Adipose tissue (tissue), 3 donors: ENCODE results near the gene TNN. TPM values are rescaled to one million over a fixed set of nuclear protein-coding genes. Genes with fewer than 3 reads are reported as not detected.

Experiments used
- H3K27ac ChIP-seq: one replicate; pipeline ENCODE4 v1.5.1; 2013; ENCODE audit warnings: low read depth, low read length
- WGBS, 3 donors: extraction: QIAGEN DNeasy Blood & Tissue Kit; methylation state at CpG; one replicate each; pipeline ENCODE4 v1.1.7; 2013; 5-methylcytosine and 5-hydroxymethylcytosine counted together
- polyA plus RNA-seq, 3 donors: library from polyadenylated mRNA; stranded (reverse); fragments of 200-250 nt; gene quantifications; one replicate each; pipeline ENCODE4 v1.2.3, GENCODE V29; 2013
- donor health status: healthy with polysubstance abuse.
- donor health status: Bipolar disorder and iron deficiency.
- donor health status: healthy.

Gene TNN
- polyA plus RNA-seq, 3 donors: 0.10 to 0.67 (median 0.62) TPM

DNA sequence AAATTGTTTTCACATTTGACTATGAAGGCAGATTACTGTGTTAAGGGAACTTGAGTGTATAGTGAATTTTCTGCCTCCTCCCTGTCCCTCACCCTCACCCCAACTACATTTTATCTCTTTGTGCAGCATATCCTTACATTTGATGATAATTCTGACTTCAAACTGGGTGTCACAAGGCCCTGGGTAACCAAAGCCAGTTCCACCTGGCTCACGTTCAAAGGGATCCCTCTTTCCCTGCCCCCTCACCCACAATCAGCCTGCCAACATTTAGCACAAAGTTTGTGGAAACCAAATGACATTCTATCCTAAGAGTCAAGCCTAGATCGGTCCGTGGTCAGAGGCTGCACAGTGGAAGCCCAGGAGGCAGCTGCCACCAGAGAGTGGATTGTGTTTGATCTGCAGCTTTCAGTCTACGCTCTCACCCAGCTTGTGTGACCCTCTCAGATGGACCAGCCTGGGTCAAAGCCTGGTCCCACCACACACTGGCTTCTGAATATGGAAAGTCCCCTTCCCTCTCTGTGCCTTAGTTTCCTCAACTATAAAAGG lies 114.6 kb downstream of the TNN start:
- 79 to 86% (median 79%) methylated on average over 4 of the region's 4 CpGs for WGBS, 3 donors
- H3K27ac ChIP-seq: no peak overlapping the region

- WGBS, 3 donors: 92 to 99% (median 94%) methylated on average over 5 of the region's 5 CpGs
- no peak overlapping the region for H3K27ac ChIP-seq
These were observed 116.0 kb downstream of the TNN start for GRCh38 chr1:175183586-175183985.

DNA sequence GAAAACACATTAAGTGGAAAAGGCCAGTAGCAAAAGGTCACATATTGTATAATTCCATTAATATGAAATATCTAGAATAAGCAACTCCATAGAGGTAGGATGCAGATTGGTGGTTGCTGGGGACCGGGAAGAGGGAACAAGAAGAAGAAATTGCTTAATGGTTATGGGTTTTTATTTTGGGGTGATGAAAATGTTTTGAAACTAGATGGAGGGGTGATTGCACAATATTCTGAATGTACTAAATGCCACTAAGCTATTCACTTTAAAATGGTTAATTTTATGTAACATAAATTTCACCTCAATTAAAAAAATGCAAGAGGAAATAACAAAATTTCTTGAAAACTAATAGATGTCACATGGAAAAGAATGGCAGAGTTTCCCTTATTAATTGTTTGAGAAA lies 118.3 kb downstream of the TNN start:
- 56 to 96% (median 56%) methylated on average over 1 of the region's 1 CpG for WGBS, 3 donors
- H3K27ac ChIP-seq: no peak overlapping the region

DNA sequence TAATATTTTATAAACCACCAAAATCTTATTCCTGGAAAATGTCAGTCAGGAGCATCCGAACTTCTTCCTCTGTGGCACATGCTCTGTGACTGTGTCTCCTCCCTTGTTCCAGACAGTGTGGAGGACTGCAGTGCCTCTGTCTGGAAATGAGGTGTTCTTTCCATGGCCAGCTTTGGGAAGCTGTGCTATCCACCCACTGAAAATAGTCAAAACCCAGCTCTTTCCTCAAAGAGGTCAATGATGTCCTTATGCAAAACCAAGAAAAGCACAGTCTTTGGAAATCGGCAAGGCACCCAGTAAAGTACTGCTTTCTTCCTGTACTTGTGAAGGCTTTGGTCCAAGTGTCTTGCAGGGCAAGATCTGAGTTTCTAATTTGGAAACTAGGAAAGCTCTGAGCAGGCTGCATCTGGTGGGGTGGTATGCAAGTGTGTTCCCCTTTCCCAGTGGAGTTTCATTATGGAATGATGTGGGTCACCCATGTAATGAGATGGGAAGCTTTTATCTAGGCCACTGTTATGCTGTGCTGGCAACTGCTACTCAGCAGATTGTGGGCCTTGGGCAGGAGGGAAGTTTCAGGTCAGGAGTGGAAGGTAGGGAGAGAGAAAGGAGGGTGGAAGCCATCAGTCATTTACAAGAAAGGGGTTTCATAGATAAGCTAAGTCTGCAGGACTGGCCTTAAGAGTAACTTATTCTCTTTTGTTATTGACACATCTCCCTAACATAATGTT lies 119.0 kb downstream of the TNN start:
- H3K27ac ChIP-seq: no peak overlapping the region
- WGBS, 3 donors: 59 to 93% (median 65%) methylated on average over 2 of the region's 2 CpGs

GRCh38 chr1:175188936-175189335 lies 121.3 kb downstream of the TNN start:
- H3K27ac ChIP-seq: no peak overlapping the region
- 21 to 67% (median 24%) methylated on average over 2 of the region's 2 CpGs for WGBS, 3 donors

DNA sequence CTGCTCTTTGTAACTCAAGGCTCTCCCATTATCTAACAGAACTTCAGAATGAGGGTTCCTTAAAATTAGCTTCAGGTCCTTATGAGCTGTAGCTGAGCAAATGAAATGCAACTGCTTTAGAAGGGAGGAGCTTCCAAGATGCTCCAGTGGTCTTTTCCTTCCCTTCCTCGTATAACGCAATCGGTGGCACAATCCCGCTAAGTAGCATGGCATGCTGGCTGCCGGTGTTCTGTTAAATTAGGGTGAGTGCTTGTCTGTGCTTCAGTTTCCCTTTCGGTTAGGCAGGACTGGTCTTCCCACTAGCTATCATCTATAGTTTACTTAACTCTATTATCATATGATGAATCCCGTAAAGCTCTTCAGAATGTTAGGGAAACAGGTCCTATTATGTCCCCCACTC lies 124.0 kb downstream of the TNN start:
- H3K27ac ChIP-seq: no peak overlapping the region
- 6 to 7% (median 6%) methylated on average over 7 of the region's 7 CpGs for WGBS, 3 donors

- 0 to 1% (median 1%) methylated on average over 17 of the region's 17 CpGs for WGBS, 3 donors
- H3K27ac ChIP-seq: peak overlapping the region; percentile 32
These were observed 124.5 kb downstream of the TNN start for GRCh38 chr1:175192111-175192629.

DNA sequence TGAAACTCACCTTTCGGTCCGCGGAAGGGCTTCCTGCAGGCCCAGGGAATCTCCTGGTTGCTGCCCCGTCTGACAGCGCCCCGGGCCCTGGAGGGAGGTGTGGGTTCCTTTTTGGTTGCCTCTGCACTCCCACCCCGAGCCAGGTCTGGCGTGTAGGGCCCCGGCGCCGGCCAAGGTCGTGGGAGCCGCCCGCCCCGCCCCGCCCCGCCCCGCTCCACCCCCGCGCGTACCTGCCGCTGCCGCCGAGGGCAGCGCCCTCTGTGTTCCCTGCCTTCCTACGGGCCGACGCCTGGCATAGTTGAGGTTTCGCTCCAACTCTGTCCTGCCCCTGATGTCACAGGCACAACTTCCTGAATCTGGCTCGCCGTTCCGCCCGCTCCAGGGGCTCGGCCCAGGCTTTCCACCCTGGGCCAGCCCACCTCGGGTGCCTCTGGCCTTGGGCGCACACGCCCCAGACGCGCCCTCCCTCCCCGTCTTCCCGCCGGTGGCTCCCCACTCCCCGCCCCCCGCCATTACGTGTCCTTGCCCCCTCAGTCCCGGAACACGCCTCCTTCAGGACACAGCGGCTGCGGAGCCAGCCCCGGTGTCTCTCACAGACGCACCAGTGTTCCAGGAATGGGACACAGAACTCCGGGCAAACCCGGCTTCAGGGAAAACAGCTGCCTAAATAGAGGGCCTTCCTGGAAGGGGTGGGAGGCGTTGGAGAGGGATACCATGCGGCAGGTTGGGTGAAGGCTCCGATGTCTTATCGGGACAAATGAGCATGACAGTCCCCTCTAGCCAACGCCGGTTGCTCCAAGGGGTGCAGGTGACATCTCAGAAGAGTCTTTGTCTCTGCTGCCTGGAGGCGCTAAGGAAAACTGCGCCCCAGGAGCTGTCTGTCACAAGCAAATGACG lies 125.2 kb downstream of the TNN start, which contains the start of gene KIAA0040:
Gene KIAA0040, minus strand, starts transcription at position 147 of the 897 bp plus-strand sequence. CDS start 31,763 bp downstream, outside the sequence.
- WGBS, 3 donors: 4 to 8% (median 8%) methylated on average over 51 to 62 of the region's 62 CpGs
- peak within 1 kb of the TSS; percentile 66 for H3K27ac ChIP-seq

GRCh38 chr1:175193527-175193910 lies 125.9 kb downstream of the TNN start:
- WGBS, 3 donors: 64 to 80% (median 78%) methylated on average over 4 of the region's 4 CpGs
- H3K27ac ChIP-seq: no peak overlapping the region

DNA sequence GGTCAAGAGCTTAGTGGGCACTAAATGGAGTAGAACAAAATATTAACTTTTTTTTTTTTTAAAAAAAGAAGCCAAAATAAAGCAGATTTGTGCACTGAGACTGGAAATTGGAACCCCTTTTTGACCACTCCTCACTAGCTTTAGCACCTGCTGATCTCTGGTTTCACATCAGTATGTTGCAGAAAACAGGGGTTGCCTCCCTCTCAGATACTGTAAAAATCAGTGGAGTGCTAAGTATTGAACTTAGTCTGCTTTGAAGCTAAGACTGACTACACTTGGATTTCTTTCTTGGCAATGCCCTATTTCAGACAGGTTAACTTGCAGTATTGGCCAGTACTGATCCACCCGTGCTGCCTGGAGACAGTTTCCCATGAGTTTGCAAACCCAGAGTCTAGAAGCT lies 127.6 kb downstream of the TNN start:
- 0 to 3% (median 3%) methylated on average over 1 of the region's 1 CpG for WGBS, 3 donors
- H3K27ac ChIP-seq: no peak overlapping the region

GRCh38 chr1:175195798-175196197 lies 128.2 kb downstream of the TNN start:
- 61 to 86% (median 67%) methylated on average over 3 of the region's 3 CpGs for WGBS, 3 donors
- no peak overlapping the region for H3K27ac ChIP-seq

DNA sequence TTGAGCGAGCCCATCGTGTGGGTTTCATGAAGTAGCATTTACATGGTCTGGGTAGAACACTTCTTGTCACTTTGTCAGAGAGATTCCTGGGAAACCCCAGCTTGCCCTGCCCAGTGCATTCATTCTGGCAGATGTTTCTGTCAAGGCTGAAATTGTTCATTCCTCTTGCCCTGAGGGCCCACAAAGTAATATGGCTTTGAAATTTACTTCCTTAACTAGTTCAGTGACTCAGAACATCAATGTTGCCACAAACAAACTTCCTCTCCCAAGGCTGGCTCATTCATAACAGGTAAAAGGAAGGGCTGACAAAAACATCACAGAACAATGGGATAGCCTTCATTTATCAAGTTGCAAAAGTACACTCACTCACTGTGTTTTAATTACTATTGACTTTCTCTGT lies 129.9 kb downstream of the TNN start:
- no peak overlapping the region for H3K27ac ChIP-seq
- 62 to 89% (median 75%) methylated on average over 2 of the region's 2 CpGs for WGBS, 3 donors

Other genes with a start within 250 kb of the TNN start
- 100 to 1,000 TPM in 1 of 3 donors, 10 to 100 TPM in 2; 42.8 to 106 (median 70.1) TPM for gene CACYBP, start 67.9 kb upstream of the TNN start, polyA plus RNA-seq
- 10 to 100 TPM; 20.1 to 38.9 (median 27.0) TPM for gene MRPS14, start 44.4 kb upstream of the TNN start, polyA plus RNA-seq
- 10 to 100 TPM; 22.0 to 71.2 (median 35.7) TPM for gene KIAA0040, start 124.9 kb downstream of the TNN start, polyA plus RNA-seq